HCT116 (cell line): ENCODE measurements around the gene CBX8.

ENCODE experiments used
- ATF3 ChIP-seq: IDR thresholded peaks from 2 replicates; pipeline ENCODE4 v1.6.1; 2012
- CTCF ChIP-seq, 3 experiments: fragments of 200-600 bp in 1 of 3; sonication (generic) in 1 of 3; IDR thresholded peaks in 2 of 3; conservative IDR thresholded peaks in 1 of 3; 2 replicates each; pipeline ENCODE4 v1.5.1; 2012 to 2017; ENCODE audit warnings: low read depth in 2 of 3, low read length in 2 of 3, antibody characterized with exemption in 1 of 3, borderline replicate concordance in 1 of 3, control low read depth in 1 of 3, mild to moderate bottlenecking in 1 of 3, mixed read lengths in 1 of 3, mixed run types in 1 of 3, moderate library complexity in 1 of 3; ENCODE audit not compliant: insufficient read depth in 1 of 3
- EZH2 ChIP-seq: fragments of 200-600 bp; sonication (generic); IDR thresholded peaks from 2 replicates; pipeline ENCODE4 v1.6.1; 2017; ENCODE audit warnings: antibody characterized with exemption, mixed run types
- EZH2phosphoT487 ChIP-seq: fragments of 200-600 bp; IDR thresholded peaks from 2 replicates; pipeline ENCODE4 v1.6.1; 2018; ENCODE audit warnings: antibody characterized with exemption, borderline replicate concordance
- JUND ChIP-seq: IDR thresholded peaks from 2 replicates; pipeline ENCODE4 v1.6.1; 2012
- POLR2A ChIP-seq: IDR thresholded peaks from 2 replicates; pipeline ENCODE4 v1.7.0; 2011; ENCODE audit warnings: borderline replicate concordance; ENCODE audit not compliant: insufficient read depth, insufficient read length; ENCODE audit errors: extremely low read depth
- POLR2AphosphoS5 ChIP-seq: IDR thresholded peaks from 2 replicates; pipeline ENCODE4 v1.6.1; 2011; ENCODE audit warnings: mild to moderate bottlenecking, low read depth, low read length, moderate library complexity
- REST ChIP-seq: IDR thresholded peaks from 2 replicates; pipeline ENCODE4 v1.6.1; 2012; ENCODE audit warnings: low read depth
- SIN3A ChIP-seq: IDR thresholded peaks from 2 replicates; pipeline ENCODE4 v1.6.1; 2012; ENCODE audit warnings: low read depth
- ZFX ChIP-seq: fragments of 450-650 bp; IDR thresholded peaks from 2 replicates; pipeline ENCODE4 v1.6.1; 2017

- TF ChIP-seq CTCF (IDR thresholded peaks at IDR 0.05 in 2 of 3, conservative IDR thresholded peaks at IDR 0.05 in 1 of 3; ENCODE audit: borderline replicate concordance in 1 of 3, insufficient read depth in 1 of 3, low read depth in 2 of 3, low read length in 2 of 3): no peak
- no peak for TF ChIP-seq EZH2
- no peak for TF ChIP-seq REST
- TF ChIP-seq ATF3: no peak
- no peak for TF ChIP-seq POLR2AphosphoS5
- no peak for TF ChIP-seq EZH2phosphoT487
- no peak for TF ChIP-seq ZFX
- no peak for TF ChIP-seq JUND
- no peak for TF ChIP-seq SIN3A
- no peak for TF ChIP-seq POLR2A
These were observed 22.3 kb downstream of the CBX8 start for GRCh38 chr17:79774561-79774975.
